ENCODE data around the gene MLLT3.

GRCh38 chr9:20305452-20305851 lies 316.8 kb downstream of the MLLT3 start:
- no peak for TF ChIP-seq TAF1 (IDR thresholded peaks at IDR 0.05; ENCODE audit: borderline replicate concordance, insufficient read depth, low read length)
- no peak for TF ChIP-seq REST (IDR thresholded peaks at IDR 0.05; ENCODE audit: insufficient read depth in 1 of 2, low read depth in 2 of 2, low read length in 2 of 2)
- no peak for TF ChIP-seq POLR2AphosphoS5 (IDR thresholded peaks at IDR 0.05; ENCODE audit: low read depth, low read length)
- no peak for TF ChIP-seq SIN3A (IDR thresholded peaks at IDR 0.05; ENCODE audit: borderline replicate concordance, insufficient read depth, low read length)
- TF ChIP-seq FOXP2 (optimal IDR thresholded peaks at IDR 0.05; ENCODE audit: borderline replicate concordance, extremely low read depth, extremely low read length, insufficient read depth), result no peak

Data from PFSK-1 (cell line).